ENCODE measurements around the gene UGT1A8.

UGT1A8 gene

GRCh38 chr2:233799716-233800115 is 182.3 kb downstream of the UGT1A8 start:
- no peak for DNase-seq (ENCODE audit: low read depth in 2 of 2)

GRCh38 chr2:233800208-233800607 is 182.8 kb downstream of the UGT1A8 start:
- no peak for DNase-seq (ENCODE audit: low read depth in 2 of 2)

- no peak for DNase-seq (ENCODE audit: low read depth in 2 of 2)
Observed at GRCh38 chr2:233801357-233802131, 184.1 kb downstream of the UGT1A8 start.

GRCh38 chr2:233802132-233802815 is 184.8 kb downstream of the UGT1A8 start:
- DNase-seq (ENCODE audit: low read depth in 2 of 2), result no peak

GRCh38 chr2:233803292-233803911 is 186.0 kb downstream of the UGT1A8 start:
- no peak for DNase-seq (ENCODE audit: low read depth in 2 of 2)

GRCh38 chr2:233803994-233804393 is 186.6 kb downstream of the UGT1A8 start:
- DNase-seq (ENCODE audit: low read depth in 2 of 2), result no peak

GRCh38 chr2:233807215-233807865 is 189.9 kb downstream of the UGT1A8 start:
- no peak for DNase-seq (ENCODE audit: low read depth in 2 of 2)

- no peak for DNase-seq (ENCODE audit: low read depth in 2 of 2)
Observed at GRCh38 chr2:233807966-233808935, 190.8 kb downstream of the UGT1A8 start.

GRCh38 chr2:233810385-233810784 is 193.0 kb downstream of the UGT1A8 start:
- DNase-seq (ENCODE audit: low read depth in 2 of 2), result no peak

GRCh38 chr2:233811087-233811486 is 193.7 kb downstream of the UGT1A8 start:
- no peak for DNase-seq (ENCODE audit: low read depth in 2 of 2)

- no peak for DNase-seq (ENCODE audit: low read depth in 2 of 2)
Observed at GRCh38 chr2:233811732-233812131, 194.3 kb downstream of the UGT1A8 start.

- no peak for DNase-seq (ENCODE audit: low read depth in 2 of 2)
Observed at GRCh38 chr2:233813236-233814055, 196.0 kb downstream of the UGT1A8 start.

- DNase-seq (ENCODE audit: low read depth in 2 of 2), result no peak
Observed at GRCh38 chr2:233814056-233814835, 196.8 kb downstream of the UGT1A8 start.

GRCh38 chr2:233815861-233816260 is 198.4 kb downstream of the UGT1A8 start:
- no peak for DNase-seq (ENCODE audit: low read depth in 2 of 2)

- no peak for DNase-seq (ENCODE audit: low read depth in 2 of 2)
Observed at GRCh38 chr2:233816334-233816733, 198.9 kb downstream of the UGT1A8 start.

- no peak for DNase-seq (ENCODE audit: low read depth in 2 of 2)
Observed at GRCh38 chr2:233816771-233817170, 199.3 kb downstream of the UGT1A8 start.

- DNase-seq (ENCODE audit: low read depth in 2 of 2), result no peak
Observed at GRCh38 chr2:233817361-233817911, 200.0 kb downstream of the UGT1A8 start.

- no peak for DNase-seq (ENCODE audit: low read depth in 2 of 2)
Observed at GRCh38 chr2:233817995-233818638, 200.7 kb downstream of the UGT1A8 start.
